Prostate gland (tissue), 2 donors: ENCODE results near the gene TRA2B.

Experiments used
- POLR2A ChIP-seq: fragments of 450-650 bp; IDR thresholded peaks from one replicate; pipeline ENCODE4 v1.6.1; 2016; ENCODE audit warnings: antibody characterized with exemption, mild to moderate bottlenecking
- POLR2AphosphoS5 ChIP-seq: sonication (generic); formaldehyde crosslinking; IDR thresholded peaks from one replicate; pipeline ENCODE4 v1.6.1; 2017; ENCODE audit warnings: antibody characterized with exemption
- TF ChIP-seq, protein P1 (sequence below), 4 experiments: fragments of 200-600 bp in 2 of 4; fragments of 450-650 bp in 2 of 4; sonication (generic) in 2 of 4; IDR thresholded peaks; 1 replicate in 3 of 4; 2 replicates in 1 of 4; pipeline ENCODE4 v1.5.1; 2016 to 2019; ENCODE audit warnings: antibody characterized with exemption in 4 of 4, mild to moderate bottlenecking in 2 of 4, moderate library complexity in 2 of 4

DNA sequence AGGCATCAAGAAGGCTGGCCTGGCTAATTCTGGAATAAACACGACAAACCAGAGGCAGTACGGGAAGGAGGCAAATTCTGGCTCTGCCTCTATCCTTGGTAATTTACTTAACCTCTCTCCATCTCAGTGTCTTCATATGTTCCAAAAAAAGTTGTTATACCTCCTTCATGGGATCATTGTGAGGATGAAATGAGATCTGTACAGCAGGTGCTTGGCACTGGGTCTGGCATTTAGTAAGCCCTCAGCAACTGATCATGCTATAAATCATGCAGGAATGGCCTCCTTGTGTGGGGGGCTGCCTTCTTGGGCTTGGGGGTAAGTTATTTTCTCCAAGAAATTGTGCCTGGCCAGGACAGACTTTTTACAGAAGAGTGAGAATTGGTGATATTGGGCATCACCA lies 38.3 kb upstream of the TRA2B start:
- TF ChIP-seq, protein P1, sequence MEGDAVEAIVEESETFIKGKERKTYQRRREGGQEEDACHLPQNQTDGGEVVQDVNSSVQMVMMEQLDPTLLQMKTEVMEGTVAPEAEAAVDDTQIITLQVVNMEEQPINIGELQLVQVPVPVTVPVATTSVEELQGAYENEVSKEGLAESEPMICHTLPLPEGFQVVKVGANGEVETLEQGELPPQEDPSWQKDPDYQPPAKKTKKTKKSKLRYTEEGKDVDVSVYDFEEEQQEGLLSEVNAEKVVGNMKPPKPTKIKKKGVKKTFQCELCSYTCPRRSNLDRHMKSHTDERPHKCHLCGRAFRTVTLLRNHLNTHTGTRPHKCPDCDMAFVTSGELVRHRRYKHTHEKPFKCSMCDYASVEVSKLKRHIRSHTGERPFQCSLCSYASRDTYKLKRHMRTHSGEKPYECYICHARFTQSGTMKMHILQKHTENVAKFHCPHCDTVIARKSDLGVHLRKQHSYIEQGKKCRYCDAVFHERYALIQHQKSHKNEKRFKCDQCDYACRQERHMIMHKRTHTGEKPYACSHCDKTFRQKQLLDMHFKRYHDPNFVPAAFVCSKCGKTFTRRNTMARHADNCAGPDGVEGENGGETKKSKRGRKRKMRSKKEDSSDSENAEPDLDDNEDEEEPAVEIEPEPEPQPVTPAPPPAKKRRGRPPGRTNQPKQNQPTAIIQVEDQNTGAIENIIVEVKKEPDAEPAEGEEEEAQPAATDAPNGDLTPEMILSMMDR (IDR thresholded peaks at IDR 0.05): no peak
- TF ChIP-seq POLR2A: no peak
- TF ChIP-seq POLR2AphosphoS5: no peak
